IgD-negative memory B cell (primary cell): ENCODE results near the gene CGAS. TPM values are rescaled to one million over a fixed set of nuclear protein-coding genes. Genes with fewer than 3 reads are reported as not detected.
"Not testable (repeated sequence)": the region's sequence is repeated elsewhere in the genome, so short reads cannot be mapped to it uniquely, and the experiment has no call there.

Experiments
- H3K27ac Mint-ChIP-seq, 3 donors: one replicate each; pipeline ENCODE4 v1.8.0; 2020 to 2022; ENCODE audit warnings: mild to moderate bottlenecking in 3 of 3, mixed read lengths in 3 of 3, moderate library complexity in 1 of 3
- H3K27me3 Mint-ChIP-seq: one replicate; pipeline ENCODE4 v1.8.0; 2021; ENCODE audit warnings: mixed read lengths
- H3K36me3 Mint-ChIP-seq: one replicate; pipeline ENCODE4 v1.8.0; 2020; ENCODE audit warnings: mild to moderate bottlenecking, mixed read lengths
- H3K4me1 Mint-ChIP-seq, 3 donors: one replicate each; pipeline ENCODE4 v1.8.0; 2020 to 2022; ENCODE audit warnings: mixed read lengths in 3 of 3, mild to moderate bottlenecking in 1 of 3
- H3K4me3 Mint-ChIP-seq, 4 donors: one replicate each; pipeline ENCODE4 v1.8.0; 2020 to 2022; ENCODE audit warnings: mild to moderate bottlenecking in 4 of 4, mixed read lengths in 4 of 4, moderate library complexity in 3 of 4
- H3K9me3 Mint-ChIP-seq, 3 donors: one replicate each; pipeline ENCODE4 v1.8.0; 2020 to 2021; ENCODE audit warnings: mixed read lengths in 3 of 3, mild to moderate bottlenecking in 1 of 3
- polyA plus RNA-seq: library from polyadenylated mRNA; unstranded; fragments of 300-500 nt; fragmentation: Illumina TruSeq; gene quantifications from one replicate; pipeline ENCODE4 v1.2.3, GENCODE V29; 2021

The CGAS gene
- polyA plus RNA-seq, 1 donor from 2014 or later, result 16.2 TPM

DNA sequence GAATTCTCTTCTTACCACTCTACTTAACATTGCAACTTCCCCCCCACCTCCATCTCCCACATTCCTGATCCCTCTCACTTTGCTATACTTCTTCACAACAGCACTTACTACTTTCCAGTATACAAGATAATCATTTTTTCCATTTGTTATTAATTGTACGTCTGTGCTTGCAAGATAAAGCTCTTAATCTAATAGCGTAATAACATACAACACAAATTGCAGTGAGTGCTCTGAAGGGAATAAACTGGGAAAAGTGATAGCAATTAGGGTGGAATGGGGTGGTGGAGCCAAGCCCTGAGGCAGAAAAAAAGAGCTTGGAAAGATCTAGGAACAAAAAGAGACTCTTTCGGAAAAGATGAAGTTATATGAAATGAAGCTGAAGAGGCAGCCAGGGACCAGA, 8.5 kb downstream of the CGAS start:
- H3K27ac Mint-ChIP-seq, result peak overlapping the region in 1 of 3 donors; percentile 73
- H3K4me3 Mint-ChIP-seq, result peak overlapping the region in 2 of 4 donors; percentile 62 to 92
- peaks cover 13% of the 10 kb centered on the region for H3K36me3 Mint-ChIP-seq
- H3K27me3 Mint-ChIP-seq, result no peaks in the 10 kb centered on the region
- H3K4me1 Mint-ChIP-seq, result peaks cover 23 to 27% (median 24%) of the 10 kb centered on the region in 3 donors
- H3K9me3 Mint-ChIP-seq, result no peaks in the 10 kb centered on the region

DNA sequence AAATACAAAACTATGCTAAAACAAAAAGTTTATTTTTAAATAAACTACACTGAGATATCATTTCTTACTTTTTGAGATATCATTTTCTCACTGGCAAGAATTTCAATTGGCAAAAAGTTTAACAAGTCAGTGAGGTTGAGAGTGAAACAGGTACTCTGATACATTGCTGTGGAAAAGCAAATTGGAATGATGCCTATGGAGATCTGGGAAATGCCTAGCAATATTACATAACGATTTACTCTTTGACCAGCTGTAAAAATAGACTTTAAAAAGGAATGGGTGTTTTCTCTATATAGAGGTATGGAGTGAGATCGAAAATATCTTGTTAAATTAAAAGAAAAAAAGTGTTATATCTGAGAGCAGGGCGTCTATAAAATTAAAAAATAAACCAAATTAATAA, 16.9 kb downstream of the CGAS start:
- peaks cover 8% of the 10 kb centered on the region for H3K36me3 Mint-ChIP-seq
- H3K9me3 Mint-ChIP-seq, result no peaks in the 10 kb centered on the region
- H3K4me3 Mint-ChIP-seq, result no peak overlapping the region
- H3K27ac Mint-ChIP-seq, result peak overlapping the region in 1 of 3 donors; percentile 43
- H3K4me1 Mint-ChIP-seq, result peaks cover 2 to 8% (median 5%) of the 10 kb centered on the region in 3 donors
- no peaks in the 10 kb centered on the region for H3K27me3 Mint-ChIP-seq

DNA sequence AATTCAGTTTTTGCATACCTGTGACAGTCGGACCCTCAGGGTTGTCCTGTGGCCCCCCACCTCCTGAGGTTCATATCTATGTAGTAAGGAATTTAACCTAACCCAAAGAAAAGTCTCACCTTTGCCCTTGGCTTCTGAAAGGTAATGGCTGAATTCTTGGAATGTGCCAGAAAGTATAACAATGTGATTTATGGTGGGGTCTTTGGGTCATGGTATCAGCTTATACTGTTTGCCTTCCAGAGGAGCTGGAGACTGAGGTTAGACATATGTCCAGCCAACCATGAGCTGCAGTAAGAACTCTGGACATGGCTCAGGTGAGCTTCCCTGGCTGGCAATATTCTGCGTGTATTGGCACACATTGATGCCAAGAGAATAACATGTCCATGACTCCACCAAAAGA, 30.6 kb downstream of the CGAS start:
- Mint-ChIP-seq H3K9me3 (no peaks in the 10 kb centered on the region), H3K4me3 (no peak overlapping the region), H3K4me1 (peaks cover 0 to 2% (median 0%) of the 10 kb centered on the region in 3 donors), H3K27ac (peak overlapping the region; percentile 9 to 76 (median 28)), H3K36me3 (peaks cover 3% of the 10 kb centered on the region), H3K27me3 (no peaks in the 10 kb centered on the region)

DNA sequence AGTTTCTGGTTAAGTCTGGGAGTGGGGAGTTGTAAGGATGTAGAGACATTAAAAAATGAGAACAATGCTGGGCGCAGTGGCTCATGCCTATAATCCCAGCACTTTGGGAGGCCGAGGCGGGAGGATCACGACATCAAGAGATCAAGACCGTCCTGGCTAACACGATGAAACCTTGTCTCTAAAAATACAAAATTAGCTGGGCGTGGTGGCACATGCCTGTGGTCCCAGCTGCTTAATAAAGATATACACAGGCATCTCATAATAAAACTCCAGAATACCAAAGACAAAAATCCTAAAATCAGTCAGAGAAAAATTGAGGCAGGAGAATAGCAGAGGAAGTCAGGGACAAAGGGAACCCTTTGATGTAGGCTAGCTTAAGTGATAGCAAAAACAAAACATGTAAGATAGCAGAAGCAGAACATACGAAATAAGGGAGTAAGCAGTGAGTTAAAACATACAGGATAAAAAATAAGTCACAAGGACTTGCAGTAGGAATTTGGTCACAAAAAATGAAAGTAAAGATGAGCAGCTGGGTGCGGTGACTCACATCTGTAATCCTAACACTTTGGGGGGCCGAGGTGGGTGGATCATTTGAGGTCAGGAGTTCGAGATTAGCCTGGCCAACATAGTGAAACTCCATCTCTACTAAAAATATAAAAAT, 33.9 kb downstream of the CGAS start:
- H3K36me3 Mint-ChIP-seq, result peaks cover 14% of the 10 kb centered on the region
- H3K4me1 Mint-ChIP-seq, result peaks cover 0 to 2% (median 0%) of the 10 kb centered on the region in 3 donors
- peak overlapping the region in 2 of 3 donors; percentile 21 to 39 for H3K27ac Mint-ChIP-seq
- H3K4me3 Mint-ChIP-seq, result no peak overlapping the region
- H3K9me3 Mint-ChIP-seq, result no peaks in the 10 kb centered on the region
- no peaks in the 10 kb centered on the region for H3K27me3 Mint-ChIP-seq

DNA sequence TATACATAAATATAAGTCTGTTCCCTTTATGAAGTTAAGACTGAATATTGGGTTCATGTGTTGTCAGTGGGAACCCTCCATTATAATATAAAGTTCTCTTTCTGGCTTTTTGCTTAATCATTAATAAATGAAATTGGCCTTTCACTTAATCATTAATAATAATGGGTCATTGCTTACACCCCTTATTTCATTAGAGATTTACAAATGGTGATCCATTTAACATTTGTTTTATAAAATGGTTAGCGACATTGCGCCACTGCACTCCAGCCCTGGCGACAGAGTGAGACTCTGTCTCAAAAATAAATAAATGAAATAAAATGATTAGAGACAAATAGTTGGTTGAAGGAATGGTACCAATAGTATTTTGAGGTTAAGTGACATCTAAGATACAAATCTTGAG, 39.0 kb downstream of the CGAS start:
- Mint-ChIP-seq H3K27ac (no peak overlapping the region), H3K4me1 (no peaks in the 10 kb centered on the region), H3K9me3 (no peaks in the 10 kb centered on the region), H3K27me3 (no peaks in the 10 kb centered on the region), H3K36me3 (peaks cover 11% of the 10 kb centered on the region), H3K4me3 (no peak overlapping the region)

DNA sequence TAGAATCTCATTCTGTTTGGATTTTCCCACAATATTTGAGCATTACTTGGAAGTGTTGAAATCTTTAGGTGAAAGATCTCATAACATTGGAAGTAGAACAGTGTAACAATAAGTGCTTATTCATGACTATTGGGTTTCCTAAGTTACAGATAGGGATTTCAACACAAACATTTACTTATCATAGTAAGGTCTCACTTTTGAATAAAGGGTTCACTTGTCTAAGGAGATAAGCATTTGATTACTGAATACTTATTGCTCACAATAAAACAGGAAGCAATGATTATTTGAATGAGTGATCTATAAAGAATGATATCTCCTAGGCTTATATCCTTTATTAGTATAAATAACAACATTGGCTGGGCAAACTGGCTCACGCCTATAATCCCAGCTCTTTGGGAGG, 42.7 kb downstream of the CGAS start:
- H3K27me3 Mint-ChIP-seq, result no peaks in the 10 kb centered on the region
- no peak overlapping the region for H3K27ac Mint-ChIP-seq

DNA sequence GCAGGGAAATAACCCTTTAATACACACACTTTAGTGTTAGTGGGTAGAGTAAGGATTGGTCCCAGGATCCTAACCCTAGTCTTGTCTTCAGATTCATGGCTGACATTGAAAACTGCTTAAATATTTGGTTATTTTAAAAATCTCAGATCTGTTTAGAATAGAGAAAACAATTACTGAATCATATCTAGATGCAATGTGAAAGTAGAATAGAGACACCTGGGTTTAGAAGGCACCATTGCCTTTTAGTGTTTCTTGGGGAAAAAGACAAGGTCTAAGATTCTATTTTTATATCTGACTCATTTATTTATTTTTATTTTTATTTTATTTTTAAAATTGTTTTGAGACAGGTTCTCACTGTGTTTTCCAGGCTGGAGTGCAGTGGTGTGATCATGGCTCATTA, 51.4 kb downstream of the CGAS start:
- no peaks in the 10 kb centered on the region for H3K36me3 Mint-ChIP-seq
- no peak overlapping the region for H3K27ac Mint-ChIP-seq
- no peaks in the 10 kb centered on the region for H3K27me3 Mint-ChIP-seq
- peaks cover 0 to 2% (median 0%) of the 10 kb centered on the region in 3 donors for H3K4me1 Mint-ChIP-seq
- H3K9me3 Mint-ChIP-seq, result no peaks in the 10 kb centered on the region
- H3K4me3 Mint-ChIP-seq, result no peak overlapping the region

More for the DNA sequence above, 42.7 kb downstream of the CGAS start:
- Mint-ChIP-seq H3K4me3 (no peak overlapping the region), H3K9me3 (no peaks in the 10 kb centered on the region), H3K36me3 (peaks cover 4% of the 10 kb centered on the region), H3K4me1 (no peaks in the 10 kb centered on the region)

DNA sequence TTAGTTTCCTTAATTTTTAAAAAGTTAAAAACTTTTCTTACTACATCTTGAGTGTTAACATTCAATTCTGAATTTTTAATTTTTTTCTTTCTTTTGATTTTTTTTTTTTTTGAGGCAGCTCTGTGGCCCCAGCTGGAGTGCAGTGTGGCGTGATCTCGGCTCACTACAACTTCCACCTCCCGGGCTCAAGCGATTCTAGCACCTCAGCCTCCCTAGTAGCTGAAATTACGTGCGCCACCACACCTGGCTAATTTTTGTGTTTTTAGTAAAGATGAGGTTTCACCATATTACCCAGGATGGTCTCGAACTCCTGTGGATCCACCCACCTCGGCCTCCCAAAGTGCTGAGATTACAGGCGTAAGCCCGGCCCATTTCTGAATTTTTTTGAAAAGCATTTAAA, 56.2 kb downstream of the CGAS start:
- no peaks in the 10 kb centered on the region for H3K9me3 Mint-ChIP-seq
- peaks cover 2 to 6% (median 2%) of the 10 kb centered on the region in 3 donors for H3K4me1 Mint-ChIP-seq
- H3K4me3 Mint-ChIP-seq, result no peak overlapping the region
- peaks cover 2% of the 10 kb centered on the region for H3K27me3 Mint-ChIP-seq
- H3K27ac Mint-ChIP-seq, result no peak overlapping the region
- H3K36me3 Mint-ChIP-seq, result no peaks in the 10 kb centered on the region

DNA sequence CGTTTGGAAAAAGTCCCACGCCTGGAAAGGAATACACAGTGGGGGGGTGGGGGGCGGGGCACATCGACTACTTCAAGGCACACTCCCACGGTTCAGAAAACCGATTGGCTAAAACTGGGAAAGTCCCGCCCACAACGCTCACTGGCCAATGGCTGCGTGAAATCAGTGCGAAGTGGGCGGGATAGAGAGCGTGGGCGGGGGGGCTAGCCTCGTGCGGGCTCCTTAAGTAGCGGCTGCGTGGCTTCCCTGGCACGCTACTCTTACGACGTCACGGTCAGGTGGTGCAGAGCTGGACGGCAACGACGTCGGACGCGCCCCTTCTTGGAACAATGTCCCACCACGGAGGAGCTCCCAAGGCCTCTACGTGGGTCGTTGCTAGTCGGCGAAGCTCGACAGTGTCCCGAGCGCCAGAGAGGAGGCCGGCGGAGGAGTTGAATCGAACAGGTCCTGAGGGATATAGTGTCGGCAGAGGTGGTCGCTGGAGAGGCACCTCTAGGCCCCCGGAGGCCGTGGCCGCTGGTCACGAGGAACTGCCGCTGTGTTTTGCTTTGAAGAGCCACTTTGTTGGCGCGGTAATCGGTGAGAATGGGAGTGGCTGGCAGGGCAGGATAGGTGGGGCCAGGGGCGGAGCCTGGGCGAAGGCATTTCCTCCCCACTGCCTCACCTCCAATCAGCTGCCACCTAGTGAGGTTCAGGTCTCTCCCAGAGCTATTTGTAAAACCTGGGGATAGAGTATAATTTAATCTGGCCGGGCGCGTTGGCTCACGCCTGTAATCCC, 57.3 kb downstream of the CGAS start, which contains the start of gene DDX43:
TSS of gene DDX43 (plus strand) at position 252 of the 778 bp plus-strand sequence. CDS start at position 330, 78 bp downstream.
- Mint-ChIP-seq H3K27ac (peak within 1 kb of the TSS; percentile 75 to 96 (median 85)), H3K4me1 (peaks cover 1 to 6% (median 5%) of the 10 kb centered on the region in 3 donors), H3K27me3 (peaks cover 2% of the 10 kb centered on the region), H3K36me3 (no peaks in the 10 kb centered on the region), H3K9me3 (no peaks in the 10 kb centered on the region), H3K4me3 (peak within 1 kb of the TSS; percentile 75 to 89 (median 88))

DNA sequence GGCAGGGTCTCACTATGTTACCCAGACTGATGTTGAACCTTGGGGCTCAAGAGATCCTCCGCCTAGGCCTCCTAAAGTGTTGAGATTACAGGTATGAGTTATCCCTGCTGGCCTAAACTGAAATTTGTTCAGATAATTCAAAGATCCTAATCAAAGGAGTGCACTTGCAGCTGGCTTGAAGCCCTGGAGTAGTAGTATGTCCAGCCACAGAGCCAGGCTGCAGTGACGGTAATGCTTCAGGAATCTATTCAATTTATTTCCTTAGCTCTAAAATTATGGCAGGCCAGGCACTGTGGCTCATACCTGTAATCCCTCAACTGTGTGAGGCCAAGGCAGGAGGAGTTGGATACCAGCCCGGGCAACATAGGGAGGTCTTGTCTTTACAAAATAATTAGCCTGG, 58.8 kb downstream of the CGAS start:
- peaks cover 4 to 10% (median 10%) of the 10 kb centered on the region in 3 donors for H3K4me1 Mint-ChIP-seq
- H3K27ac Mint-ChIP-seq, result no peak overlapping the region
- H3K9me3 Mint-ChIP-seq, result no peaks in the 10 kb centered on the region
- H3K4me3 Mint-ChIP-seq, result no peak overlapping the region
- no peaks in the 10 kb centered on the region for H3K36me3 Mint-ChIP-seq
- peaks cover 2% of the 10 kb centered on the region for H3K27me3 Mint-ChIP-seq

DNA sequence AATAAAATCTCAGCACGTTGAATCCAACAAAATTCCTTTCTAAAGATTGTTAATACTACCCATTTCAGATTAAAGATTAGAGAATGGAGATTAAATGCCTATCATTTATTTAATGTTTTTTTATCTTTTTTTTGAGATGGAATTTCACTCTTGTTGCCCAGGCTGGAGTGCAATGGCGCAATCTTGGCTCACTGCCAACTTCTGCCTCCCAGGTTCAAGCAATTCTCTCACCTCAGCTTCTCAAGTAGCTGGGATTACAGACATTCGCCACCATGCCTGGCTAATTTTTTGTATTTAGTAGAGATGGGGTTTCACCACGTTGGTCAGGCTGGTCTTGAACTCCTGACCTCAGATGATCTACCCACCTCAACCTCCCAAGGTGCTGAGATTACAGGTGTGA, 59.9 kb downstream of the CGAS start:
- H3K27ac Mint-ChIP-seq, H3K4me3 Mint-ChIP-seq, H3K9me3 Mint-ChIP-seq, H3K36me3 Mint-ChIP-seq, H3K27me3 Mint-ChIP-seq: not testable (repeated sequence)
- peaks cover 6 to 10% (median 10%) of the 10 kb centered on the region in 3 donors for H3K4me1 Mint-ChIP-seq

DNA sequence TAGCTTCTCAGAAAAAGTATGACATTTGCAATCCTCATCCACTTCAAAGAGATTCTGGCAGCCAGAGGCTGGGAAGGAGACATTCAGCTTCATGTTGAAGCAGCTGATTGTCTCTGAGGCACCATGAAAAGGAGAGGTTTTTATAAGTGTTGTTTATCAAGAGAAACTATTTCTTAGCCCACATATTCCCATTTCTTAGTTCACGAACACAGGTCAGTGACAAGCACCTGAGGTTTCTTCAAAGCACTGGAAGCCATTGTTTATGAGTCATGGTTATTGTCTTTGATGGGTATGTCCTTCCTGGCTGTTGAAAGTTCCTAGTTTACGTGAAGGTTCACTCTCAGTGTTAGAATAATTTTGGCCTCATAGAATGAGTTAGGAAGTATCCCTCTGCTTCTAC, 60.4 kb downstream of the CGAS start:
- Mint-ChIP-seq H3K27me3 (peaks cover 2% of the 10 kb centered on the region), H3K36me3 (no peaks in the 10 kb centered on the region), H3K9me3 (no peaks in the 10 kb centered on the region), H3K4me3 (no peak overlapping the region), H3K27ac (no peak overlapping the region), H3K4me1 (peaks cover 6 to 10% (median 10%) of the 10 kb centered on the region in 3 donors)

DNA sequence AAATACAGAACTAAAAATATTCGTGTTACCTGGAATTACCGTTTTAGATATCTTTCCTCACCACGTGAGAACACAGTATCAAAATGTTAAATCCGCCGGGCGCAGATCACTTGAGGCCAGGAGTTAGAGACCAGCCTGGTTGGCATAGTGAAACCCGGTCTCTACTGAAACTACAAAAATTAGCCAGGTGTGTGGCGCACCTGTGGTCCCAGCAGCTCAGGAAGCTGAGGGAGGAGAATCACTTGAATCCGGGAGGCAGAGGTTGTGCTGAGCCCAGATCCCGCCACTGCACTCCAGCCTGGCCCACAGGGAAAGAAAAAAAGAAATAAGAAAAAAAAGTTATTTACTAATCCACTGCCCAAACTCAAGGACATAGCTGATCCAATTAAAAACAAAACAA, 62.2 kb downstream of the CGAS start:
- H3K36me3 Mint-ChIP-seq, result no peaks in the 10 kb centered on the region
- peak overlapping the region in 2 of 4 donors; percentile 83 to 94 for H3K4me3 Mint-ChIP-seq
- H3K4me1 Mint-ChIP-seq, result peaks cover 6 to 10% (median 10%) of the 10 kb centered on the region in 3 donors
- no peaks in the 10 kb centered on the region for H3K9me3 Mint-ChIP-seq
- H3K27me3 Mint-ChIP-seq, result peaks cover 2% of the 10 kb centered on the region
- peak overlapping the region in 1 of 3 donors; percentile 76 for H3K27ac Mint-ChIP-seq

DNA sequence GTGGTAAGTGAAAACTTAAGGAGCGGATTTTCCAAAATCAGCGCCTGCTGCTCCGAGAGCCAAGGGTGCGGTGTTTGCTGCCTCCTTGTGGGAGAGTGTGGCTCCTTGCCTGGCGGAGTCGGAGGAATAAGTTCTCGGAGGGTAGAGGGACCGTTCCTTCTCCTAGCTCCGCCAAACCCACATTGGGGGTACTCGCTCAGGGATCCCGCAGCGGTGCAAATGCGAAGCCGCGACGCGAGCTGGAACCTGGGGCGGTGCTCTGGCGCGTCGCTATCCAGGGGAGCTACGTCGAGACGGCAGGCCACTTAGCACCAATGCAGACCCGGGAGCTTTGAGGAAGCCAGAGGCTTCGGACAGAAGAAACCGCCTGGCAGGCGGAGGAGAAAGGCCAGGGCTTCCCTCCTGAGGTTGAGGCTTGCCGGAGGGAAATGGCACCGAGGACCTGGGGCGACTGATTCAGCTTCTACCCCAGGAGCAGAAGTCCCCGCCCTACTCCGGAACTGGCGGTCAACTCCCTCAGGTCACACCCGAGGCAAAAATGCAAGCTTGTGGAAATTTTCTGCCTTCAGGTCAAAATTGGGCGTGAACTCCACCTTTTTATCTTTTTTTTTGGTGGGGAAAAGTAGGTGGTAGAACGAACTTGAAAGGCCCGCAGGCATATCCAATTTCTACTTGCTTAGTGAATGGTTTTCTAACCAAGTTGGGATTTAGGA, 63.1 kb downstream of the CGAS start:
- H3K4me3 Mint-ChIP-seq, result peak overlapping the region; percentile 83 to 94 (median 89)
- H3K36me3 Mint-ChIP-seq, result no peaks in the 10 kb centered on the region
- peaks cover 6 to 10% (median 10%) of the 10 kb centered on the region in 3 donors for H3K4me1 Mint-ChIP-seq
- peaks cover 2% of the 10 kb centered on the region for H3K27me3 Mint-ChIP-seq
- no peaks in the 10 kb centered on the region for H3K9me3 Mint-ChIP-seq
- H3K27ac Mint-ChIP-seq, result peak overlapping the region in 2 of 3 donors; percentile 31 to 76

DNA sequence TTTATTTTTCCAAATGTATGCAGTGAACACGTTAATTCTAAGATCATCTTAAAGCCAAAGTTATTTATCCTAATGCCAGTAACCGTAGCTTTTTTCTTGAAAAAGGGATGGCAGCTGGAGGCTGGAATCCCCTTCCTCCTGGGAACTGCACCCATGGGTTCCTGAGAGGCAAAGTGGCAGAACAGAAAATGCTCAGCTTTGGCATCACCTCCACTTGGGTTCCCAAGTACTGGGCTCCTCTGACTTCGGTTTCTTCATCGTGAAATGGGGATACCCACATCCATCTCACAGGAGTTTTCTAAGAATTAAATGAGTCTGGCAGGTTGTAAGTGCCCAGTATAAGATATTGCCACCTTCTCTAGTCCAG, 63.7 kb downstream of the CGAS start:
- no peaks in the 10 kb centered on the region for H3K36me3 Mint-ChIP-seq
- H3K27me3 Mint-ChIP-seq, result peaks cover 2% of the 10 kb centered on the region
- H3K27ac Mint-ChIP-seq, result peak overlapping the region in 1 of 3 donors; percentile 76
- H3K4me3 Mint-ChIP-seq, result peak overlapping the region; percentile 83 to 94 (median 89)
- peaks cover 6 to 10% (median 10%) of the 10 kb centered on the region in 3 donors for H3K4me1 Mint-ChIP-seq
- H3K9me3 Mint-ChIP-seq, result no peaks in the 10 kb centered on the region
